ENCODE measurements around the gene RNF26.

RNF26 gene

DNA sequence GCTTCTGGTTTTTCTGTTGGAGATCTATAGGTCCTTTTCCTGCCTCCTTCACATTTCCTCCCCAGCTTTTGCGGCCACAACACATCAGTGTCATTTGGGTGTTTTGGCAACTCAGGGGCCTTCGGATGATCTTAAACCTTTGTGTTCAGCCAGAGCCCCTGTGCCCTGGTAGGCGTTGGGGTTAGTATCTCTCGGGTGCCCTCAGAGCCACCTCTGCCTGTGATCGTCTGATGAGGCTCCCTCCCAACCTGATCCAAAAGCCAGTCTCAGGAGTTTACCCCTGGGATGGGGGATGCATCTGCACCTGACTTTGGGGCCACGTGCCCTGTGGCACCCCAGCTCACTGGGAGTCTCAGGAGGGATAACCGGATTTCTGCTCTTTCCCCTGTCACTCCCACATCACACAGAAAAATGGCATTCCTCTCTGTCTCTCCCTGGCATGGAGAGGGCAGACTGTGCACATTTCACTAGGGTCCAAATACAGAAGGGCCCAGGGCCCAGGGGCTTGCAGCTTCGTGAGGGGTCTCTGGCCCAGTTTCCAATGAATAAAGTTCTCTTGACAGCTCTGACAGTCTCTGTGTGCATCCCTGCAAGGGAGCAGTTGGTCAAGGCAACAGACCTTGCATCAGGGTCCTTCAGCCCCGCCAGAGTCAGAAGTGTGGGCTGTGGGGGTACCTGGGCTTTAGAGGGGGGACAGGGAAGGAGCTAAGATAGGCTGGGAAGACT is 2.6 kb downstream of the RNF26 start:
- no peak for DNase-seq

DNA sequence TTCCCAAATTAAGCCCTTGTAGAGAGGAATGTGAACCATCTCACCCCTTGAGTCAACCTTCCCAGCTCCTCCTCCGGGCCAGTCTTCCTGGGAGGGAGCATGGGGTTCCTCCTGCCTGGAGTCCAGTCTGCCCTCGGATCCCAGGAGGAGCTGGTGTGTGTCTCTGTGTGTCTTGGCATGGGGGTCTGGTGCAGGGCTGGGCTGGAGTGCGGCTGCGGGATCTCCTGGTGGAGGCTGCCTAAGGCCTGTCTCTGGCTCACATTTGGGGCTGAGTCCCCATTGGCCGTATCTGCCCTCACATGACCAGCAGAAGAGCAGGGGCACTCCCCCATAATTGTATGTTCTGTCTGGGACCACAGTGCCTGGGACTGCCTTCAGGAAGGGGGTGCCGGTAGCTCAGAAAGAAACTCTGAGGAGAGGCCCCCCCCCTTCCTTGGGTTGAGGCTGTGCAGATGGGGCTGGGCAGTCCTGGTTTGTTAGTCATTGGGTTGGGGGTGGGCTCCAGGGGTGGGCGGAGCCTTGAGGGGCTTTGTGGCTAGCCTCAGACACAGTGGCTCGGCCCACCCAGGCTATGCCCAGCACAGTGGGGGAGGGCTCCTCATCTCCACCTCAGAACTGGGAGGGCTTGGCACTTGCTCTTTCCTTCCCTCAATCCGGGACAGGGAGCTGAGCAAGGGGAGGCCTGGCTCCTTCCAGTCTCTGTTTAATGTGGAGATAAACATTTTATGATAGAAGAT is 3.4 kb downstream of the RNF26 start:
- no peak for DNase-seq

DNA sequence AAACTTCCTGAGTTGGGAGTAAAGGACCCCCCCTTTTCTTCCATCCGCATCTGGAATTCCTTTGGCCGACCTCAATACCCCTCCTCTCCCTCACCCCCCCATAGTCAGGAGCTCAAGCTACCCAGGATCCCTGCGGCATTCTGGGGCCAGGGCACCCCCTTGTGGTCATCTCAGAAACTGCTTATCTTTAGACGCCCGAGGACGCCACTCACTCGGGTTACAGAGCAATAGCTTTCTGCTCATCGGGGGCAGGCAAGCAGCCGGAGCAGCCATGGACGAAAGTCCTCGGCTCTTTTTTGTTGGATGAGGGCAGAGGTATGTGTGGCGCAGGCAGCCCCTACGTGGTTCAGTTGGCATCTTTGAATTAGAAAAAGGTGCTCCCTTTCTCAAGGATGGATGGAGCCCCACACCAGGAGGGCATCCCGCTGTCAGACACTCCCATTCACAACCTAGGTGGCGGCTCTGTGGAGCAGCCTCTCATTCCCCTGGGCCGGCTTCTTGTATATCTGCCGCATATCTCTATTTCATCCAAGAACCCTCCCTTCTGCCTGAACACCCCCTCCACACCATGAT is 4.1 kb downstream of the RNF26 start:
- DNase-seq, result peak; percentile 62

DNA sequence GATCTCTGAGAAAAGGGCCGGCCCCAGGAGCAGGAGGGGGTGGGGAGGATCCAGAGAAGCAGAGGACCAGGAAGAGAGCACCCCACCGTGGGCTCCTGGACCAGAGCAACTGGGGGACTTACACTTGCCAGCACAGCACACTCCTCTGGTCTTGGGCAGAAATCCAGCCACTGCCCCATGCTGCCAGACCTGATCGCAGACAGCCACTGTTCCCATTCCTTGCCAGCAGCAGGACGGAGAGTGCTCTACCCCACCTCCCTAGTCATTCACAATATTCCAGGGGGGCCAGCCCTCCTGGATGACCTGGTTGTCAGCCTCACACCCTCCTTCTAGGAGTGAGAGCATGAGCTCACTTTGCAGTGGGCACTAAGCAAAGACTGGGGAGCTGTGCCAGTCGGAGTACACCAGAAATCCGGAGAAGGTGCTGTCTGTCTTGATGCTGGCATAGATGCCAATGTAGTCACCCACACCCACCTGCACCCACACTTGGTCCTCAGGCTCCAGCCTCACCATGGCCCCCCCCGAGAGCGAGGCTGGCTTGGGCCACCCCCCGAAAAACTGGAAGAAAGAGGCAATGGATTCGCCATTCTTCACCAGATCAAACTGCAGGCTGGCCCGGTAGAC is 4.8 kb downstream of the RNF26 start:
- no peak for DNase-seq

DNA sequence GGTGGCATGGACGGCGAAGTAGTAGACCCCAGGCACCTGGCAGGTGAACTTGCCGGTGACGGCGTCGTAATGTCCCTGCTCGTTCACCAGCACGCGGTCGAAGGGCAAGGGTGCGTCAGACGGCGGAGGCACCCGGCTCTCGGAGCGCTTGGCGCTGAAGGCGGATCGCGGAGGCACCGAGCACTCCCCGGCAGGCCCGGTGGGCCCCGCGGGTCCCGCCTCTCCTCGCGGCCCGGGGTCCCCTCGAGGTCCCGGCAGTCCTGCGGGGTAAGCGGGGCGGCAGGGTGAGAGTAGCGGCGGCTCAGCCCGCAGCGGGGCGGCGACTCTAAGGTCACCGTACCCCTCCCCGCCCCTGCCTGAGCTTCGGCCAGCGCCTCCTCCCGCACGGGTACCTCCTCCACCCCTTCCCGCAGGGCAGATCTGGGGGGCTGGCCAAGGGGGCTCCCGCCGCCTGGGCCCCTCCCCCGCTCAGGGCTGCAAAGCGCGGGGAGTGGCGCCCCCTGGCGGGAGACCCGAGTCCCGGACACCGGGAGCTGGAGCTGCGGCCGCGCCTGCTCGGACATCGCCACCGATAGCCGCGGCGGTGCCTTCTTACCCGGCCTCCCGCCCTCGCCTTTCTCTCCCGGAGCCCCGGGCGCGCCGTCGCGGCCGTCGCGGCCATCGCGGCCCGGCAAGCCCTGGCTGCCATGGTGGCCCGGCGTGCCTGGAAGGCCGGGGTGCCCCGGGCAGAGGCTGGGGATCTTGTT is 5.4 kb downstream of the RNF26 start:
- DNase-seq, result peak; percentile 36

DNA sequence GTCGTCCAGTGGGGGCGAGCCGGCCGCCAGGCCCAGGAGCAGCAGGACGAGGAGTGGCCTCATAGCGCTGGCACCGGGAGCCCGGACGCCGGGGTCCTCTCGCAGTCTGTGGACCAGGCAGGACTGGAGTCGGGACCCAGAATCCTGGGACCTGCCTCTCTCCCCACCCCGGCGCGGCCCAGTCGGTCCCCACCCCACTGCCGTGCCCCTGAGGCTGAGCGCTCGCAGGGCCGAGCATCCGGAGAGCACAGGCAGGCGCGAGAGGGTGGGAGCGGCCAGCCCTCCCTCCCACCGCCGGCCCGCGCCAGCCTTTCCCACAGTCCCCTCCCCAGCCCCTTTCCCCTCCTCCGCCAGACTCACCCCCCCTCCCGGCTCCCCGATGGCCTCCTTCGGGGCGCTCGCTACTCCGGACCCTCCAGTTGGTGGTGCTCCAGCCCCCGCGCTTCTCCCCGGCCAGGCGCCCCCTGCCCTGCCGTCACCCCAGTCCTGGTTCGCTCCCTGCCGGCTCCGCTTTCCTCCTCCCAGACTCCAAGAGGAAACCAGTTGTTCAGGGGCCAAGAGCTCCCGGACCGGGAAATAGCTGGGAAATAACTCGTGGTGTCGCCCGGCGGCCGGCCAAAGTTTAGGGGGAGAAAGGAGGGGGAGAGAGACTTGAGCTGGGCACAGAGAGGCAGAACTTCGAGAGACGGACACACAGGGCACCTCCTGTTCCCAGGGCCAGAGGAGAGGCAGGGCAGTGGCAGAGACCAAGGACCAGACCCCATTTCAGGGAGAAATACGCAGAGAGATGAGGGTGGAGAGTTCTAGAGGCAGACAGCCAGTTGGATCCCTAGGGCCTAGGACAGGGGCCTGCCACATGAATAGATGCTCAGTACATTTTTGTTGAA is 6.3 kb downstream of the RNF26 start, which contains the start of gene C1QTNF5:
C1QTNF5 (minus strand) TSS at position 549 of the 887 bp plus-strand sequence; CDS start at position 63, 486 bp downstream.
- no peak for DNase-seq

DNA sequence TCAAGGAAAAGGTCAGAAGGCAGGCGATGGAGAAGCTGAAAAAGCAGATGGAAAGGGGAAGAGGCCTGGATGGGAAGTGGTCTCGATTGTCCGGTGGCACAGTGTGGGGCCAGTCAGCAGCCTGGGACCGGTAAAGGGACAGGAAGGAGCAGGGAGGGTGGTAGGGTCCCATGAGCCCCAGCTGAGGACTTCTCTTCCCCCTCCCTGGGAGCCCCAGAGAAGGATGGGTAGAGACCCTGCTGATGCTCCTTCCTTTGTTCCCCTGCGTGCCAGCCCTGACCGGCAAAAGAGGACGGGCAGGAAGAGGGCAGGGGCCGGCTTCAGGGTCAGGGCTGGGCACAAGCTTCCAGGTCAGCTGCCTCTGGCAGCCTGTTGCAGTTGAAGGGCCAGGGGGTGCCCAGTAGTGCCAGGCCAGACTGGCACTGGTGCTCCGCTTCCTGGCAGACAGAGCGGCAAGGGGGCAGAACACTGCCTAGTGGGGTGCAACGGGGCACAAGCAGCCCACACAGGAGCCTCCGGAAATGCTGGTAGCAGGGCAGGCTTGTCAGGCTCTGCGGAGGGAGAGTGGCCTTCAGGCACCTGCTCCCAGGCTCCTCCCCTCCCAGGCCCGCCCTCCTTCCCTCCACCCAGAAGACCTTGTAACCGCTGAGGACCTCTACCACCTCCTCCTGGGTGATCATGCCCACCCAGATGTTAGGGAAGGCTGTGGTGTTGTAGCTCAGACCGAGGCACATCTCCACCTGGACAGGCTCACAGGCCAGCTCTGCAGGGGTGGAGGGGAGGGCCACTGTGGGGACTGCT is 7.1 kb downstream of the RNF26 start:
- no peak for DNase-seq

DNA sequence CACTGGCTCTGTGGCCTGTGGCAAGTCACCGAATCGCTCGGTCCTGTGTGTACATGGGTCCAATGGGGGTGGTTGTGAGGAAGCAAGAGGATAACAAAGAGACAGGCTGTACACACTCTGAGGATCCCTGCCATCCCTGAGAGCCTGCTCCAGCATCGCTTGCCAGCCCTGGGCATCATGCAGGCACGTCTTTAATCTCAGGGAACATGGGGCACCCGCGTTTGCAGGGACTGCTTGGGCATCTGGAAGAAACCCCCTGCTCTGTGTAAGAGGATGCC is 7.6 kb downstream of the RNF26 start:
- no peak for DNase-seq

DNA sequence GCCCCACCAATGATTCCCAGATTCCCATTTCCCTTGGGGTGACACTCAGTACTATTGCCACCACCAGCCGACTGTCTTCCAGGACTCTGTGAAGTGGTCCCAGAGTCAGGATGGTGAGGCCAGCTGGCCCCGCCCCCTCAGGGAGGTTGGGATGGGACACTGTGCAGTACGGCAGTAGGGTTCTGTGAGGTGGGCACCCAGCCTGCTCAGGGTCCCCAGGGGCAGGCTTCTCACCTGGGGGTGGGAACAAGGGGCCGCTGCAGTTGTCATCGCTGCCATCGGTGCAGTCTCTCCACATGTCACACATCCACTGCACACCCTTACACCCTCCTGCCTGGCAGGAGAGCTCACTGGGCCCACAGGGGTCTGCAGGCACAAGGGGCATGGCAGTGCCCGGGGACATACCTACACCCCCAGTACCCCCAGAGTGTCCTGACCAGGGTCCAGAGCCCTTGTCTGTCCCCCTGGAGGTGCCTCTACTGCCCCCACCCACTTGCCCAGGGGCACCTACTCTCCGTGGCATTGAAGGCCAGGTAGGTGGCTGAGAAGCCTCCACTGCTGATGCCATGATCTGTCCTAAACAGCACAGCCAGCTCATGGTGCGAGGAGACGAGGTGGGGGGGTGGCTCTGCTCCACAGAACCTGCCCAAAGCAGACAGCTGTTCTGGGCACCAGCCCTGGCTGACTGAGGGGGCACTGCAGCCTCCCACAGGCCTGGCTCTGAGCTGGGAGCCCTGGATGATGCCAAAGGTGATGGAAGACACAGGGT is 8.2 kb downstream of the RNF26 start:
- DNase-seq, result no peak

DNA sequence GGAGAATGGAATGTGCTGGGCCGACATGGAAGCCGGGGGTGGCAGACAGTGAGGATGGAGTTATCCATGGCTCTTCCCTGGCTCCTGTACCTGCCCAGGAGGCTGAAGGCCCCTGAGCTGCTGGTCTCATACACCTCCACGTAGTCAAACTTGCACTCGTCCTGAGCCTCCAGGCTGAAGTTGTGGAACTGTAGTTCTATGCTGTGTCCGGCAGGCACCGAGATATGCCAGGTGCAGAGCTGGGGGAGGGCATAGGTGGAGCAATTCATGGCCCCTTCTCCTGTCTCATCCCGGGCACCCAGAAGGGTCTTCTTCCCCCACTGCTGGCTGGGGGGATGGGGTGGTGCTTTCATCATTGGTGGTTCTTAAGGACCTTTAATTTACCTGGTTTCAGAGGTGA is 9.4 kb downstream of the RNF26 start:
- DNase-seq, result no peak

DNA sequence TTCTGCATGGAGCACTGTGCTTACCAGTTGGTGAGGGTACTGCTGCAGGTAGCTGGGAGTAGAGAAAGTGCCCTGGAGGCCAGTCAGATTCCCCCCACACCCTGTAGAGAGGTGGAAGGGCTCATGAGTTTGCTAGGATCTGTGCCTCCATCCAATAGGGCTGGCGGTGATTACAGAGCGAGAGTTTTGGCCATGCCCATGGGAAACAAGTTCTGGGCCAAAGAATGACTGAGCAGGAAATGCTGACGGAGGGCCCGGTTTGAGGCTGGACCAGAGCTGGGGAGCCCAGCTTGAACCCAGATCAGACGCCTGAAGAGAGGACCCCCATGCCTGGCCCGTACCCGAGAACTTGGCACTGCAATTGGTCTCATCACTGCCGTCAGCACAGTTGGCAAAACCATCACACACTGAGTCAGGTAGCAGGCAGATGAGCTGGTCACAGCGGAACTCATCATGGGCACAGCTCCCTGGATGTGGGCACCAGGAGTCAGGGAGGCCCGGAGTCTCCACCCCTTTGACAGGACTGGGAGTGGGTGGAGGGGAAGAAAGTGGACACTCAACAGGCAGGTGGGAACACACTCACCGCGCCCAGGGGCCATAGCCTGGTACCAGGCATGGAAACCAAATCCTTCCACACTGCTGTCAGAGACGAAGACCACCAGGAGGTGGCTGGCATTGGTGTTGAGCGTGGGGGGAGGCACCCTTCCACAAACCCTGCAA is 10.1 kb downstream of the RNF26 start:
- DNase-seq, result no peak

DNA sequence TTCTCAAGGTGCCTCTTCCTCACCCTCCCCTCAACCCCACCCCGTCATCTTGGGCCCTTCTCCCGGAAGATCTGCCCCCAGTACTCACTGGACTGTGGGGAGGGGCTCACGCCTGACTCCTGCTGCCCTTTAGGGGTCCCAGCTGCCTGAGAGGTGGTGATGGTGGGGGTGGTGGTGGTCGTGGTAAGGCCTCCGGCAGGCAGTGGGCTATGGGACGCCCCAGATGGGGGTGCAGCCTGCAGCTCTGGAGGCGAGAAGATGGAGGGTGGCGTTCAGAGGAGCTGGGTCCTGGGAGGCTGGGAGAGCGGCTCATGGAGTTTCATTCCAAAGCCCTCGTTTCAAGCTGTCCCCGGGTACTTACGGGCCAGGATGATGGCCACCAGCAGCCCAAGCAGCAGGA is 11.4 kb downstream of the RNF26 start:
- DNase-seq, result no peak

DNA sequence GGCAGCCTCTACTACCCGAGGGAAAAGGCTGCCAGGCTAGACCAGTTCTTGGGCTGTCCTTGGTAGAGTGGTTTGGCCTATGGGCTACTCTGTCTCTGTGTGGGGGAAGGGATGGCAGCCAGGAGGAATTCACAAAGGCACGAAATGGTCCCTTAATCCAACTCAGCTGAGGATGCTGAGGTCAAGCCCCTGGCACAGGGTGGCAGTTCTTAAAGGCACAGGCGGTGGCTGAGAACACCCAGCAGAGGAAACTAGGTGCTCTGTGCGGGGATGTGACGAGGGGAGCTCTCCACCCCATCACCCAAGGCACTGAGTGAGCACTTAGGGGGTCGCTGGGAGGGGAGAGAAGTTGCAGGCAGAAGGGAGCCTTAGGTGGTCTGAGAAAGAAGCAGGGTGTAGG is 12.3 kb downstream of the RNF26 start, which contains the start of gene MFRP:
MFRP (minus strand) TSS at position 101 of the 400 bp plus-strand sequence. CDS start 192 bp downstream, outside the sequence.
- no peak for DNase-seq

DNA sequence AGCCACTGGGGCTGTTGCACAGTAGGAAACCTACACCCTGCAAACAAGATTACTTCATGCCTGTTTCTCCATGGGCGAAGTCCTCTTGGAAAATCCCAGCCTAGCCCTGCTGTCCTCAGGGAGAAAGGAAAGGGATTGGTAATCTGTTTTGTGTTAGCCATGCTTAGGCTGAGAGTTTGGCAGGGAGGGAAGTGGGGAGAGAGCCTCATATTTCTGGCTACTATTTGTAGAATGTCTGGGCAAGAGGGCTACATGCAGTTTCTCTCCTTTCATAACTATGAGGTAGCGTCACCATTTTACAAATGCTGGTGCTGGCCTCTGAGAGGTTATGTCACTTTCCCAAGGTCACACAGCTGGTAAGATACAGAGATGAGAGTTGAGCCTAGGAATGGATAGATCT is 12.9 kb downstream of the RNF26 start:
- DNase-seq, result no peak

DNA sequence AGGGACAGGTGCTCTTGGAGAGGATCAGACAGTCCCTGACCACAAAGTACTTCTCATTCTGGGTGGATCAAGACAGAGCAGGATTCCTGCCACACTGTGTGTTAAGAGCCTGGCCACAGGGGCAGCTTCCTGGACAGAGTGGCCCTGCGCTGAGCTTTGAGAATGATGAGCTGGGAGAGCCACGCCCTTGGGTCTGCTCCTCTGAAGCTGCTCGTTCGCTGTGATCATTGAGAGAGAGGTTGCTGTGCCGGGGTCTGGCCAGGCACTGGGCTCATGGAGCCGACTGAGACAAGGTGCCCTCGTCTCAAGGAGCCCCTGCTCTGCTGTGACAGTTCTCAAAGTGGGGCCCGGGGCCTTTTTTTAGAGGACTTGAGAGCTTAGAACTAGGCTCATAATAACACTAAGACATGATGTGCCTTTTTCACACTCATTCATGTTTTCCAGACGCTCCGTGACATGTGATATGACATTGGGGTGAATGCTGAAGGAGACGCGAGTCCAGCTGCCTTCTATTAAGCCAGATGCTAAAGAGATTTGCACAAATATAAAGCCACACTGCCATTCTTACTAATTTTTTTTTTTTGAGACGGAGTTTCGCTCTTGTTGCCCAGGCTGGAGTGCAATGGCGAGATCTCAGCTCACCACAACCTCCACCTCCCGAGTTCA is 13.7 kb downstream of the RNF26 start:
- no peak for DNase-seq

DNA sequence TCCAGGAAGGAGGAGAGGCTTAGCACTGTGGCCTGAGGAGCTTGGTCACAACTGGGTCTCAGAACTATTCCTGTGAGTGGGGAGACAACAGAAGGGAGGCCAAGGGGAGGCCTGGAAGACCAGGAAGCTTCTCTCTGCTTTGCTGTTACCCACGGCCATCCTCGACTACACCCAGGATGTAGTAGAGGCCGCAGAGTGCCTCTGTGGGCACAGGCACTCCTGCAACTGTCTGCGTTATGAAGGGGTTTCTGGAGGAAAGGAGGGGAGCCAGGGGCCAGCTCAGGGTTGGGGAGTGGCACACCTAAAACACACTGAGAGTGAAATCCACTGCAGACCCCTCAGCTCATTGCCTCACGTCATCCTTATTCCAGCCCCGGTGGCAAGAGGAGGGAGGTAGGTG is 16.0 kb downstream of the RNF26 start:
- no peak for DNase-seq

DNA sequence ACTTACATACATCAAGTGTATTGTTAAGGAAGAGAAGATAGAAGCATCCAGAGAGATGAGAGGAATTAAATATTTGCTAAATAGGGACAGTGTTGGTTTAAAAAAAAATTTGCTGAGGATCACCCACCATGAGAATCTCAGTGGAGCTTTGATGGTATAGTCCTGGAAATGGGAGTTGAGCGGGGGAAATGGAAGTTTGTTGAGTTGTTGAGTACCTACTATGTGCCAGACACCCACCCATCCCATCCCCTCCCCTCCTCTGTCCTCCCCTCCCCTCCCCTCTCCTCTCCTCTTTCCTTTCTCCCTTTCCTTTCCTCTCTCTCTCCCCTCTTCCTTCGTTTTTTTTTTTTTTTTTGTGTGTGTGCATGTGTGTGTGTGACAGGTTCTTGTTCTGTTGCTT is 16.9 kb downstream of the RNF26 start:
- no peak for DNase-seq

DNA sequence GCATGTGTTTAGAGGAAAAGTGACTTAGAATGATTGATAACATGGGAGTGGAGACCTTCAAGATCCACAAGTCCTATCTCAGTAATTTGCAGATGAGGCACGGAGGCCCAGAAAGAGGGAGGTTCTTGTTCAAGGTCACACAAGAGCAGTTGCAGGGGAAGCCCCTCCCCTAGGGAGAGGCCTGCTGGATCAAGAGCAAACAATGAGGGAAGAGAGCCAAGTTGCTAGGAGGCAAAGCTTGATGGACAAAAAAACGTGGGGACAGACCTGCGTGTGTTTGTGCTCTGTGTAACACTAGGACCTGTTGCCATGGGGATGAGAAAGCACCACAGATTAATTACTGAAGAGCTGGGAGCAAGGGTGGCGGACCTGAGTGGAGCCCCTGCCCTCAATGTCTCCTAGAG is 18.5 kb downstream of the RNF26 start:
- no peak for DNase-seq

Measured in stimulated activated CD4-positive, alpha-beta T cell treated with anti-CD3 and anti-CD28 coated beads, Interleukin-12 subunit alpha, Interleukin-12 subunit beta, amount 100 ng/mL, for 4 hours (primary cell).